KOPT-K1 (cell line): ENCODE results near the gene PSMA2.
A peak's percentile ranks its signal among the peaks of the same experiment; 100 is the strongest.

Source experiments
- H3K27ac ChIP-seq: fragments of 200-600 bp; sonication (generic); 2 replicates; pipeline ENCODE4 v1.5.1; 2016; ENCODE audit warnings: antibody characterized with exemption, mild to moderate bottlenecking, low read depth, low read length; ENCODE audit not compliant: poor library complexity, severe bottlenecking
- H3K36me3 ChIP-seq: fragments of 200-600 bp; sonication (generic); 2 replicates; pipeline ENCODE4 v1.5.1; 2017; ENCODE audit warnings: antibody characterized with exemption, mild to moderate bottlenecking, low read length, moderate library complexity; ENCODE audit not compliant: insufficient read depth
- H3K9me3 ChIP-seq: fragments of 200-600 bp; sonication (generic); 2 replicates; pipeline ENCODE4 v1.5.1; 2017; ENCODE audit warnings: antibody characterized with exemption, low read length, mild to moderate bottlenecking; ENCODE audit not compliant: insufficient read depth, poor library complexity, severe bottlenecking

PSMA2 gene

GRCh38 chr7:42953994-42954393 is 22.0 kb upstream of the PSMA2 start:
- Histone ChIP-seq H3K9me3 (peaks cover 22% of the 10 kb centered on the region), H3K27ac (no peak overlapping the region), H3K36me3 (no peaks in the 10 kb centered on the region)

GRCh38 chr7:42952328-42952727 is 20.4 kb upstream of the PSMA2 start:
- Histone ChIP-seq H3K9me3 (peaks cover 22% of the 10 kb centered on the region), H3K36me3 (no peaks in the 10 kb centered on the region), H3K27ac (no peak overlapping the region)

GRCh38 chr7:42950417-42950816 is 18.4 kb upstream of the PSMA2 start:
- Histone ChIP-seq H3K36me3 (no peaks in the 10 kb centered on the region), H3K27ac (no peak overlapping the region), H3K9me3 (peaks cover 3% of the 10 kb centered on the region)

GRCh38 chr7:42947521-42947920 is 15.5 kb upstream of the PSMA2 start:
- no peaks in the 10 kb centered on the region for H3K36me3 ChIP-seq
- H3K27ac ChIP-seq, result no peak overlapping the region
- H3K9me3 ChIP-seq, result no peaks in the 10 kb centered on the region

- Histone ChIP-seq H3K36me3 (no peaks in the 10 kb centered on the region), H3K27ac (no peak overlapping the region), H3K9me3 (no peaks in the 10 kb centered on the region)
Measured at GRCh38 chr7:42946627-42946950, 14.6 kb upstream of the PSMA2 start.

- no peaks in the 10 kb centered on the region for H3K9me3 ChIP-seq
- no peak overlapping the region for H3K27ac ChIP-seq
- peaks cover 1% of the 10 kb centered on the region; the same call in 1 of the 2 replicates for H3K36me3 ChIP-seq
Measured at GRCh38 chr7:42945821-42946626, 14.1 kb upstream of the PSMA2 start.

- peaks cover 46% of the 10 kb centered on the region for H3K36me3 ChIP-seq
- no peaks in the 10 kb centered on the region for H3K9me3 ChIP-seq
- no peak overlapping the region for H3K27ac ChIP-seq
Measured at GRCh38 chr7:42940985-42941847, 9.2 kb upstream of the PSMA2 start.

GRCh38 chr7:42939457-42940240 is 7.7 kb upstream of the PSMA2 start:
- H3K27ac ChIP-seq, result no peak overlapping the region
- H3K9me3 ChIP-seq, result no peaks in the 10 kb centered on the region
- peaks cover 62% of the 10 kb centered on the region for H3K36me3 ChIP-seq

GRCh38 chr7:42935861-42936260 is 3.9 kb upstream of the PSMA2 start:
- Histone ChIP-seq H3K27ac (no peak overlapping the region), H3K36me3 (peaks cover 59% of the 10 kb centered on the region), H3K9me3 (no peaks in the 10 kb centered on the region)

GRCh38 chr7:42934291-42934690 is 2.3 kb upstream of the PSMA2 start:
- no peak overlapping the region for H3K27ac ChIP-seq
- H3K36me3 ChIP-seq, result peaks cover 45% of the 10 kb centered on the region

GRCh38 chr7:42932811-42933591 is 1.0 kb upstream of the PSMA2 start:
- H3K36me3 ChIP-seq, result peaks cover 35% of the 10 kb centered on the region
- H3K9me3 ChIP-seq, result no peaks in the 10 kb centered on the region
- peak overlapping the region; percentile 89 for H3K27ac ChIP-seq

More at GRCh38 chr7:42934291-42934690, 2.3 kb upstream of the PSMA2 start:
- no peaks in the 10 kb centered on the region for H3K9me3 ChIP-seq

- Histone ChIP-seq H3K36me3 (peaks cover 36% of the 10 kb centered on the region), H3K9me3 (no peaks in the 10 kb centered on the region), H3K27ac (peak overlapping the region; percentile 89)
Measured at GRCh38 chr7:42931447-42931833, 534 bp downstream of the PSMA2 start.

GRCh38 chr7:42930889-42931288 is 1.1 kb downstream of the PSMA2 start:
- Histone ChIP-seq H3K27ac (peak overlapping the region; percentile 89), H3K36me3 (peaks cover 37% of the 10 kb centered on the region)

GRCh38 chr7:42929449-42929848 is 2.5 kb downstream of the PSMA2 start:
- peaks cover 38% of the 10 kb centered on the region for H3K36me3 ChIP-seq
- H3K27ac ChIP-seq, result no peak overlapping the region
- no peaks in the 10 kb centered on the region for H3K9me3 ChIP-seq

More at GRCh38 chr7:42930889-42931288, 1.1 kb downstream of the PSMA2 start:
- H3K9me3 ChIP-seq, result no peaks in the 10 kb centered on the region
